GM19452 (cell line): Measurements from ENCODE around the gene TIE1.

Source experiments
- ATAC-seq: cut with Tn5 transposase; IDR thresholded peaks from one replicate; pipeline ENCODE4 v1.9.1; 2021; ENCODE audit not compliant: unreplicated experiment

TIE1 gene

GRCh38 chr1:43311521-43311920 is 10.7 kb downstream of the TIE1 start:
- no peak for ATAC-seq

GRCh38 chr1:43312212-43312623 is 11.4 kb downstream of the TIE1 start:
- ATAC-seq = no peak

GRCh38 chr1:43312663-43313515 is 12.1 kb downstream of the TIE1 start:
- ATAC-seq = no peak

GRCh38 chr1:43313771-43314170 is 13.0 kb downstream of the TIE1 start:
- no peak for ATAC-seq

GRCh38 chr1:43314233-43314632 is 13.5 kb downstream of the TIE1 start:
- ATAC-seq = no peak

GRCh38 chr1:43315481-43315880 is 14.7 kb downstream of the TIE1 start:
- ATAC-seq = no peak

GRCh38 chr1:43315963-43316737 is 15.4 kb downstream of the TIE1 start:
- ATAC-seq = no peak

- no peak for ATAC-seq
Observed at GRCh38 chr1:43316738-43317520, 16.1 kb downstream of the TIE1 start.

- no peak for ATAC-seq
Observed at GRCh38 chr1:43317817-43318471, 17.2 kb downstream of the TIE1 start.

GRCh38 chr1:43318831-43319230 is 18.0 kb downstream of the TIE1 start:
- no peak for ATAC-seq

GRCh38 chr1:43319288-43319687 is 18.5 kb downstream of the TIE1 start:
- no peak for ATAC-seq

- ATAC-seq = no peak
Observed at GRCh38 chr1:43319766-43320165, 19.0 kb downstream of the TIE1 start.

- no peak for ATAC-seq
Observed at GRCh38 chr1:43321331-43321891, 20.6 kb downstream of the TIE1 start.

- ATAC-seq = no peak
Observed at GRCh38 chr1:43322506-43322905, 21.7 kb downstream of the TIE1 start.

GRCh38 chr1:43324810-43325209 is 24.0 kb downstream of the TIE1 start:
- ATAC-seq = no peak

GRCh38 chr1:43325381-43325780 is 24.6 kb downstream of the TIE1 start:
- ATAC-seq = no peak

- ATAC-seq = no peak
Observed at GRCh38 chr1:43327549-43328292, 26.9 kb downstream of the TIE1 start.

GRCh38 chr1:43329995-43330751 is 29.4 kb downstream of the TIE1 start:
- ATAC-seq = no peak

GRCh38 chr1:43331688-43332087 is 30.9 kb downstream of the TIE1 start:
- ATAC-seq = no peak
